Midbrain (tissue), 1 donor: Measurements from ENCODE around the gene CNTF.

Experiments
- DNase-seq: peaks from one replicate; lab custom pipeline; 2025; lab: John Stamatoyannopoulos, UW

The CNTF gene

GRCh38 chr11:58606930-58607714 is 15.3 kb upstream of the CNTF start:
- DNase-seq, result no peak

GRCh38 chr11:58608331-58608730 is 14.1 kb upstream of the CNTF start:
- no peak for DNase-seq

GRCh38 chr11:58609723-58610122 is 12.7 kb upstream of the CNTF start:
- no peak for DNase-seq

- DNase-seq, result no peak
These were observed 9.2 kb upstream of the CNTF start for GRCh38 chr11:58613228-58613627.

- DNase-seq, result no peak
These were observed 6.9 kb upstream of the CNTF start for GRCh38 chr11:58615559-58615958.

GRCh38 chr11:58616594-58616993 is 5.9 kb upstream of the CNTF start:
- no peak for DNase-seq

- peak; percentile 28 for DNase-seq
These were observed 4.4 kb upstream of the CNTF start for GRCh38 chr11:58617976-58618557.

GRCh38 chr11:58621586-58622262 is 741 bp upstream of the CNTF start:
- DNase-seq, result no peak

- no peak for DNase-seq
These were observed 2.6 kb downstream of the CNTF start for GRCh38 chr11:58625086-58625485.

- no peak for DNase-seq
These were observed 3.5 kb downstream of the CNTF start for GRCh38 chr11:58625826-58626460.

- DNase-seq, result no peak
These were observed 4.5 kb downstream of the CNTF start for GRCh38 chr11:58626934-58627483.

GRCh38 chr11:58628446-58628845 is 6.0 kb downstream of the CNTF start:
- peak; percentile 14 for DNase-seq

GRCh38 chr11:58629857-58630256 is 7.4 kb downstream of the CNTF start:
- DNase-seq, result peak; percentile 33

GRCh38 chr11:58631378-58631777 is 8.9 kb downstream of the CNTF start:
- DNase-seq, result no peak

- no peak for DNase-seq
These were observed 10.0 kb downstream of the CNTF start for GRCh38 chr11:58632510-58632909.

GRCh38 chr11:58636587-58636986 is 14.1 kb downstream of the CNTF start:
- DNase-seq, result no peak

- no peak for DNase-seq
These were observed 14.9 kb downstream of the CNTF start for GRCh38 chr11:58637371-58637770.

- no peak for DNase-seq
These were observed 16.6 kb downstream of the CNTF start for GRCh38 chr11:58639103-58639502.

- DNase-seq, result no peak
These were observed 17.2 kb downstream of the CNTF start for GRCh38 chr11:58639669-58640068.

- no peak for DNase-seq
These were observed 18.0 kb downstream of the CNTF start for GRCh38 chr11:58640386-58641023.

- no peak for DNase-seq
These were observed 18.9 kb downstream of the CNTF start for GRCh38 chr11:58641341-58641740.
